GM10266 (cell line): ENCODE results near the gene NCAPG2.

ENCODE experiments used
- DNase-seq: peaks from one replicate; pipeline ENCODE4 v3.0.0; 2012; ENCODE audit errors: extremely low spot score
- TF ChIP-seq, protein P1 (sequence below): IDR thresholded peaks from 2 replicates; pipeline ENCODE4 v1.5.1; 2012; ENCODE audit warnings: mild to moderate bottlenecking, low read depth; ENCODE audit not compliant: control insufficient read depth, insufficient read depth; ENCODE audit errors: missing control alignments

Gene NCAPG2

GRCh38 chr7:158685693-158686092 is 18.9 kb downstream of the NCAPG2 start:
- DNase-seq: no peak
- TF ChIP-seq, protein P1, sequence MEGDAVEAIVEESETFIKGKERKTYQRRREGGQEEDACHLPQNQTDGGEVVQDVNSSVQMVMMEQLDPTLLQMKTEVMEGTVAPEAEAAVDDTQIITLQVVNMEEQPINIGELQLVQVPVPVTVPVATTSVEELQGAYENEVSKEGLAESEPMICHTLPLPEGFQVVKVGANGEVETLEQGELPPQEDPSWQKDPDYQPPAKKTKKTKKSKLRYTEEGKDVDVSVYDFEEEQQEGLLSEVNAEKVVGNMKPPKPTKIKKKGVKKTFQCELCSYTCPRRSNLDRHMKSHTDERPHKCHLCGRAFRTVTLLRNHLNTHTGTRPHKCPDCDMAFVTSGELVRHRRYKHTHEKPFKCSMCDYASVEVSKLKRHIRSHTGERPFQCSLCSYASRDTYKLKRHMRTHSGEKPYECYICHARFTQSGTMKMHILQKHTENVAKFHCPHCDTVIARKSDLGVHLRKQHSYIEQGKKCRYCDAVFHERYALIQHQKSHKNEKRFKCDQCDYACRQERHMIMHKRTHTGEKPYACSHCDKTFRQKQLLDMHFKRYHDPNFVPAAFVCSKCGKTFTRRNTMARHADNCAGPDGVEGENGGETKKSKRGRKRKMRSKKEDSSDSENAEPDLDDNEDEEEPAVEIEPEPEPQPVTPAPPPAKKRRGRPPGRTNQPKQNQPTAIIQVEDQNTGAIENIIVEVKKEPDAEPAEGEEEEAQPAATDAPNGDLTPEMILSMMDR: no peak

GRCh38 chr7:158684329-158684728 is 20.3 kb downstream of the NCAPG2 start:
- no peak for DNase-seq
- TF ChIP-seq, protein P1: no peak

DNA sequence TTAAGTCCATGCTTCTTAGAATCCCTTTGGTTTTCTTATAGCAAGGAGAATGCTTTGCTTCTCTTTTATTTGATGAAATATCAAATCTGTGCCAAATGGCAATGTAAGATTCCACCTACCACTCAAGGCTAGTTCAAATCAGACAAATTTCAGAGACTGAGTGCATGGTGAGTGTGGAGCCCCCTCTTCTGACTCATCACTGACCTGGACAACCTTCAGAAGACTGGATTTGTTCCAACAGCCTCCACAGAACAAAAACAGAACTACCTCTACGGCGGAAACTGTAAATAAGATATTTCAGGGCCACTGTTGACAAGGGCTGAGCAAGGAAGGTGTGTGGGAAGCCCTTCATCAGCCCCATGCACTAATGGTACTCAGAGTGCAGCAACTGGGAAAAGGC is 21.1 kb downstream of the NCAPG2 start:
- DNase-seq: no peak

GRCh38 chr7:158682456-158682855 is 22.1 kb downstream of the NCAPG2 start:
- DNase-seq: no peak
- TF ChIP-seq, protein P1: no peak

More for the DNA sequence above, 21.1 kb downstream of the NCAPG2 start:
- TF ChIP-seq, protein P1: no peak

DNA sequence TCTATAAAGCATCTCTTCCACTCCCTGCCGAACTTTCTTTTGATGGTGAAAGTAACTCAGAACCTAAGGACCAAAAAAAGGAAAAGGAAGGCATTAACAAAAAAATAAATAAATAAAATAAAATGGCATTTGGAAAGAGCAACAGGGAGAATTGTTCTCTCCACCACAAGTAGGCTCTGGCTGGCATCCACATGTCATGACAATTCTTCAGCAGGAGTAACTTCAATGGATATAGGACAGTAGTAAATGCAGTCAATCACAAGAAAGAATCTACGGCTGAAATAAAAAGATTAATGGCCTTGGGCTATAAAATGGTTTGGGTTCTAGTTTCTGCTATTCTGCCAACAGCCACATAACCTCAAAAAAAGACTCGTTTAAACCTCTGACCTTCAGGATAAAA is 23.9 kb downstream of the NCAPG2 start:
- DNase-seq: no peak
- TF ChIP-seq, protein P1: no peak

DNA sequence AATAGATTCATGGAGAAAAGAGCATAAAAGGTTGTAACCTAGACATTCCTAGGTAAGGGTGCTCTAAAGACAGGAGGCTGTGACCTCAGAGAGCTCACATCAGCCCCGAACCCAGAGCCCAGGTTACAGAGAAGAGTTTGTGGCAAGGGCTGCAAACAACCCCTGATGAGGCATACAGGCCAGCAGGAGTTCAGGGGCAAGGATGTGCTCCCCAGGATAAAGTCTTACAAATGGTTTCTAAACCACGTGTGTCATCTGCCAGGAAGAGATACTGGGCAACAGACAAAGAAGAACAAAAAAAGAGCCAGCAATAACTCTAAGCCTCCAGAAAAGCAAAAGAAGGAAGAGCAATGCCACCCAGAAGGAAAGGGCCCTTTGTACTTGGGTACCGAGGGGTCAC is 27.7 kb downstream of the NCAPG2 start:
- no peak for DNase-seq
- TF ChIP-seq, protein P1: no peak

DNA sequence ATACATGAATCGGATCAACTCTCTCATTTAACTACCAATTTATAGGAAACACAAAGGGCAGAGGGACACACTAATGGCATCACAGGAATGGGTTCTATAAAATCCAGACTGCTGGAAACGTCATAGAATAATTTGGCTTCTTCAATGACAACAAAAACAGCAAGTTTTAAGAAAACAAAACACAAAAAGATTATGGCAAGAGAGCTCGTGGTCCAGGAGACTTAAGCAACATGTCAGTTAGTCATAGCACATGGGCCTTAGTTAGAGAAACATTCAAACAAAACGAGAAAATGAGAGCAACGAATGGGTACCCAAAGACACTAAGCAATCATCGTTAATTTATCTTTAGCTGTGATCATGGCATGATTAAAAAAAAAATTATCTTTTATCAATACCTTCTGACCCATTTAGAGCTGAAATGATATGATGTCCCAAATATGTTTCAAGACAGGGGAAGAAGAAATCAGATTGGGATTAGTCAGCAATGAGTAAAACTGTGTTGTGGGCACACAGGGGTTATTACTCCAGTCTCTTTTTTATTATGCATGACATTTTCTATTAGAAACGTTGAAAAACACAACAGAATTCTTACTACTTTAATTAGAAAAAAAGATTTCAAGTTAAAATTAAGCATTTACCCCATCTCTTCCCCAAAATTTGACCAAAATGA is 28.3 kb downstream of the NCAPG2 start:
- no peak for DNase-seq

More for the DNA sequence above, 28.3 kb downstream of the NCAPG2 start:
- TF ChIP-seq, protein P1: no peak
